GM13977 (cell line): ENCODE results near the gene BAG3.

Source experiments
- DNase-seq: peaks from one replicate; pipeline ENCODE4 v3.0.0; 2012; ENCODE audit warnings: low spot score
- CTCF ChIP-seq: IDR thresholded peaks from 2 replicates; pipeline ENCODE4 v1.5.1; 2012; ENCODE audit warnings: mild to moderate bottlenecking, control low read depth; ENCODE audit not compliant: insufficient read depth; ENCODE audit errors: extremely low read depth, missing control alignments
- in situ Hi-C: fragments of 300-500 bp; cut with MboI; formaldehyde crosslinking; loops from one replicate; pipeline ENCODE4 v1.12.0; 2022; ENCODE audit warnings: low sequenced_read_pairs, low pct_unique_long_range_greater_than_20kb, mixed read lengths, inconsistent platforms; ENCODE audit not compliant: unreplicated experiment

BAG3 gene

GRCh38 chr10:119625570-119626280, 25.5 kb upstream of the BAG3 start:
- no peak for DNase-seq
- no peak for TF ChIP-seq CTCF
- in situ Hi-C loops, result no loop called here

- no peak for TF ChIP-seq CTCF
- DNase-seq, result no peak
- in situ Hi-C loops, result no loop called here
Measured at GRCh38 chr10:119630300-119630699, 20.9 kb upstream of the BAG3 start.

GRCh38 chr10:119633538-119634218, 17.5 kb upstream of the BAG3 start:
- no peak for TF ChIP-seq CTCF
- in situ Hi-C loops, result no loop called here
- DNase-seq, result no peak

GRCh38 chr10:119634219-119634544, 17.0 kb upstream of the BAG3 start:
- no peak for DNase-seq
- TF ChIP-seq CTCF, result no peak
- in situ Hi-C loops, result no loop called here

GRCh38 chr10:119637631-119638030, 13.5 kb upstream of the BAG3 start:
- in situ Hi-C loops, result no loop called here
- no peak for TF ChIP-seq CTCF
- no peak for DNase-seq

GRCh38 chr10:119638982-119639381, 12.2 kb upstream of the BAG3 start:
- in situ Hi-C loops, result no loop called here
- TF ChIP-seq CTCF, result no peak
- DNase-seq, result no peak
